ENCODE measurements around the gene NOM1.
"Not testable (repeated sequence)": the region's sequence is repeated elsewhere in the genome, so short reads cannot be mapped to it uniquely, and the experiment has no call there.

The NOM1 gene

GRCh38 chr7:156949541-156950380 is at the start of gene NOM1:
NOM1 (plus strand) TSS chr7:156949712; CDS start chr7:156949738, 26 bp downstream.
- peak; percentile 60 to 63 for DNase-seq (ENCODE audit: low read depth in 2 of 2)

GRCh38 chr7:156900093-156900492 is 49.4 kb upstream of the NOM1 start:
- DNase-seq (ENCODE audit: low read depth in 2 of 2), result not testable (repeated sequence)

GRCh38 chr7:156903232-156903909 is 46.1 kb upstream of the NOM1 start:
- DNase-seq (ENCODE audit: low read depth in 2 of 2), result no peak

GRCh38 chr7:156906200-156906649 is 43.3 kb upstream of the NOM1 start:
- DNase-seq (ENCODE audit: low read depth in 2 of 2), result peak in 1 of 2 experiments; percentile 29

GRCh38 chr7:156907656-156908055 is 41.9 kb upstream of the NOM1 start:
- DNase-seq (ENCODE audit: low read depth in 2 of 2), result peak; percentile 34 to 42

GRCh38 chr7:156909574-156910252 is 39.8 kb upstream of the NOM1 start:
- not testable (repeated sequence) for DNase-seq (ENCODE audit: low read depth in 2 of 2)

- no peak for DNase-seq (ENCODE audit: low read depth in 2 of 2)
These were observed 30.9 kb upstream of the NOM1 start for GRCh38 chr7:156918635-156919034.

- no peak for DNase-seq (ENCODE audit: low read depth in 2 of 2)
These were observed 30.3 kb upstream of the NOM1 start for GRCh38 chr7:156919132-156919713.

- DNase-seq (ENCODE audit: low read depth in 2 of 2), result no peak
These were observed 29.4 kb upstream of the NOM1 start for GRCh38 chr7:156920076-156920475.

- not testable (repeated sequence) for DNase-seq (ENCODE audit: low read depth in 2 of 2)
These were observed 28.8 kb upstream of the NOM1 start for GRCh38 chr7:156920487-156921373.

GRCh38 chr7:156922304-156922703 is 27.2 kb upstream of the NOM1 start:
- DNase-seq (ENCODE audit: low read depth in 2 of 2), result not testable (repeated sequence)

- DNase-seq (ENCODE audit: low read depth in 2 of 2), result not testable (repeated sequence)
These were observed 23.7 kb upstream of the NOM1 start for GRCh38 chr7:156925821-156926220.

- DNase-seq (ENCODE audit: low read depth in 2 of 2), result no peak
These were observed 21.7 kb upstream of the NOM1 start for GRCh38 chr7:156927571-156928405.

GRCh38 chr7:156928406-156928747 is 21.1 kb upstream of the NOM1 start:
- no peak for DNase-seq (ENCODE audit: low read depth in 2 of 2)

- DNase-seq (ENCODE audit: low read depth in 2 of 2), result no peak
These were observed 19.5 kb upstream of the NOM1 start for GRCh38 chr7:156929789-156930539.

- DNase-seq (ENCODE audit: low read depth in 2 of 2), result no peak
These were observed 17.5 kb upstream of the NOM1 start for GRCh38 chr7:156932006-156932405.

- DNase-seq (ENCODE audit: low read depth in 2 of 2), result no peak
These were observed 14.3 kb upstream of the NOM1 start for GRCh38 chr7:156935250-156935649.

- DNase-seq (ENCODE audit: low read depth in 2 of 2), result not testable (repeated sequence)
These were observed 12.7 kb upstream of the NOM1 start for GRCh38 chr7:156936766-156937165.

- no peak for DNase-seq (ENCODE audit: low read depth in 2 of 2)
These were observed 8.9 kb upstream of the NOM1 start for GRCh38 chr7:156940421-156941122.

Measured in fibroblast of skin of left quadriceps (primary cell).